HG03442 (cell line): Measurements from ENCODE around the gene FAM81A.

Source experiments
- ATAC-seq: cut with Tn5 transposase; IDR thresholded peaks from one replicate; pipeline ENCODE4 v1.9.1; 2021; ENCODE audit warnings: mild to moderate bottlenecking, moderate library complexity; ENCODE audit not compliant: unreplicated experiment

FAM81A gene

DNA sequence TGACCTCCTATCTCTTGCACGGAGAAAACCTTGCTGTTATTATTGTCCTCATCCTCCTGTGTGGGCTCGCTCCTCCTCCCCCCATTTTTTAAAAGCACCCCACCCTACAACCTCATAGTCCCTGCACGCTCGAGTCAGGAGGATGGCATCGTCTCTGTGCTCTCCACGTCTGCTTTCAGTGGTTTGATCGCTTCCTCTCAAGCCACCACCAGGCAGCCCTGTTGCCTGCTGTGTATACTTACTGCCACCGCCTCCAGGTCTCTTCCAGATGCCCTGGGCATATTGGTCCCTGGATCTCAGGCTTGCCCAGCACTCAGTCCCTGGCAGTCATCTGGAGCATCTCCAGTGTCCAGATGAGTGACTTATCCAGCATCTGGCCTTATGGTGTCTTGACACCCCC is 131.5 kb downstream of the FAM81A start:
- ATAC-seq: no peak

DNA sequence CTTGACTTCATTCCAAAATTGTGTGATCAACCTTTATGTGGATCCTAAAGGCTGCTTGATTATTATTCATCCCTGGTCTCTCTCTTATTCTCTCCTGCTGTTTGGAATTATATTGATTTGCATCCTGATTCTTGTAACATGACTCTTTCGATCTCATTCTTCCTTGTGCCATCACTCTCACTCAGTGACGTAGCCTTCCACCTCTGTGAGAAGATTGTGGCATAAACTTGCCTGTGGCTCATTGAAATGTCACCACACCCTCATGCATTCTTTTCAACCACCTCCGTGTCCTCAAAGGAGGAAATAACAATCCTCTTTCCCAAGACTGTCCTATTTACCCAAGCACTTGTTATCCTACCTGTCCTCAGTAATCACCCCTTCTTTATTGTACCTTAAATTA is 132.3 kb downstream of the FAM81A start:
- ATAC-seq: no peak

DNA sequence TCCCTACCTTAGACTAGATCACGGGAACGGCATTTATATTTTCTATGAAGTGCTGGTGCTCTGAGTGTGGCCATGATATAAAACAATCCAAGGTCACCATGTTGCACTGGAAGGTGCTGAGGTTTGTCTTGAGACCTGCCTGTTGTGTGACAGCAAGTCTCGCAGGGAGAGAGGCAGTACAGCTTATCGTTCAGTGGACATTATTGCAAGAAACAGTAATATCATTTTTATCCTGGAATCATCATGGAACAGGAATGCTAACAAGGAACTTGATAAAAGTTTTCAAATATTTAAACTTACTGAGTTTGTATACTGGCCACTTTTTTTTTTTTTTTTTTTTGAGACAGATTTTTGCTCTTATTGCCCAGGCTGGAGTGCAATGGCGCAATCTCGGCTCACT is 133.6 kb downstream of the FAM81A start:
- no peak for ATAC-seq
